Adrenal gland (tissue), 12 donors: ENCODE measurements around the gene TINCR. TPM values are rescaled to one million over a fixed set of nuclear protein-coding genes. Genes with fewer than 3 reads are reported as not detected.
"Not testable (repeated sequence)": the region's sequence is repeated elsewhere in the genome, so short reads cannot be mapped to it uniquely, and the experiment has no call there.

Experiments
- DNase-seq, 7 donors: peaks; one replicate each; pipeline ENCODE4 v3.0.0-alpha.2; 2019 to 2020
- H3K27ac ChIP-seq, 5 donors: fragments of 200-600 bp; sonication (generic) in 4 of 5; 1 replicate in 3 of 5; 2 replicates in 2 of 5; pipeline versions ENCODE4 v1.5.1 to v1.8.0; 2016 to 2020; ENCODE audit warnings: mild to moderate bottlenecking in 1 of 5
- H3K27me3 ChIP-seq: fragments of 200-600 bp; 2 replicates; pipeline ENCODE4 v1.8.0; 2021
- H3K36me3 ChIP-seq, 2 donors: fragments of 200-600 bp; replicated peaks in 1 of 2; 1 replicate in 1 of 2; 2 replicates in 1 of 2; pipeline versions ENCODE4 v1.5.1 to v1.8.0; 2018 to 2022
- H3K4me1 ChIP-seq, 2 donors: fragments of 200-600 bp; replicated peaks in 1 of 2; 1 replicate in 1 of 2; 2 replicates in 1 of 2; pipeline versions ENCODE4 v1.5.1 to v1.8.0; 2018 to 2021
- H3K4me3 ChIP-seq, 4 donors: fragments of 200-600 bp; sonication (generic) in 3 of 4; one replicate each; pipeline ENCODE4 v1.5.1; 2016 to 2018
- H3K9me3 ChIP-seq, 3 donors: fragments of 200-600 bp; sonication (generic) in 1 of 3; replicated peaks in 1 of 3; 1 replicate in 2 of 3; 2 replicates in 1 of 3; pipeline versions ENCODE4 v1.5.1 to v1.8.0; 2016 to 2021
- POLR2A ChIP-seq, 2 donors: fragments of 450-650 bp; IDR thresholded peaks; one replicate each; pipeline ENCODE4 v1.6.1; 2017; ENCODE audit warnings: antibody characterized with exemption in 2 of 2, mild to moderate bottlenecking in 2 of 2, moderate library complexity in 1 of 2
- WGBS, 4 donors: extraction: QIAGEN DNeasy Blood & Tissue Kit in 2 of 4; methylation state at CpG; one replicate each; pipeline versions ENCODE4 v1.1.5 to v1.1.7; 2013 to 2017; 5-methylcytosine and 5-hydroxymethylcytosine counted together
- intact Hi-C, 2 donors: fragments of 100-400 bp; cut with DNase I; formaldehyde crosslinking; loops; one replicate each; pipeline versions ENCODE4 v1.14.1 to v1.15.0; 2022 to 2023
- polyA plus RNA-seq, 3 donors: library from polyadenylated mRNA; stranded (reverse); fragments of 200-250 nt in 2 of 3; fragments of 350-450 nt in 1 of 3; fragmentation: Illumina TruSeq in 1 of 3; extraction: RNeasy Lipid Tissue Mini Kit (QIAGEN cat#74804) in 1 of 3; gene quantifications; one replicate each; pipeline ENCODE4 v1.2.3, GENCODE V29; 2013 to 2014
- total RNA-seq, 9 donors: library from RNA; depleted of rRNA in 4 of 9; stranded (reverse); fragments of >200 nt in 4 of 9; fragments of 120-200 nt in 1 of 9; fragmentation: NEBNext Ultra II Directional in 1 of 9; extraction: Animal tissue kit (Norgen Biotek cat#: 25700) in 1 of 9; gene quantifications; one replicate each; pipeline versions ENCODE4 v1.1.0 to v1.2.4, GENCODE V29; 2013 to 2023
- TF ChIP-seq, protein P1 (sequence below), 6 experiments: fragments of 450-650 bp in 4 of 6; fragments of 200-600 bp in 2 of 6; sonication (generic) in 1 of 6; IDR thresholded peaks; 1 replicate in 5 of 6; 2 replicates in 1 of 6; pipeline versions ENCODE4 v1.5.1 to v1.8.0; 2016 to 2021; ENCODE audit warnings: antibody characterized with exemption in 6 of 6, mild to moderate bottlenecking in 2 of 6, moderate library complexity in 1 of 6
- donor health status: healthy with polysubstance abuse.
- donor health status: Bipolar disorder and iron deficiency.
- donor health status: DM: yes; HTN: yes; CAD: no.
- donor health status: DM: no; HTN: no; CAD: no.
- donor health status: DM: no; HTN: no; CAD: no.
- donor health status: DM: yes; HTN: yes; CAD: no.

Gene TINCR
- total and polyA plus RNA-seq, 12 donors: 0.22 to 3.0 (median 0.77) TPM; not detected in 3

DNA sequence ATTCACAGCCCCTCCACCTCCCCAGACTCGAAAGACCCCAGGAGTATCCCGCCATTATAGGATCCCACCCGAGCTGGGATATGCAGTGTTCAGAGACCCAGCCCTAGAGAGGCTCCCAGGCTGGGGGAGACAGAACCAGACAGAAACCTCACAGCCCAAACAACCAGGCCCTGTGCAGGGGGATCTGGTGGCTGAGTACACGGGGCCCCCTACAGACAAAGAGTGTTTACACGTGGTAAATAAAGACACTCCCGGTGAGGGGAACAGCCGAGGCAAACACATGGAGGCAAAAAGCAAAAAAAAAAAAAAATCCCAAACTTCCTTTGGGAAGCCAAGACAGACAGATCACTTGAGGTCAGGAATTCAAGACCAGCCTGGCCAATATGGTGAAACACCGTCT is 25.1 kb downstream of the TINCR start:
- WGBS, 4 donors: 54 to 62% (median 58%) methylated on average over 8 of the region's 8 CpGs
- TF ChIP-seq POLR2A (IDR thresholded peaks at IDR 0.05): no peak
- TF ChIP-seq, protein P1, sequence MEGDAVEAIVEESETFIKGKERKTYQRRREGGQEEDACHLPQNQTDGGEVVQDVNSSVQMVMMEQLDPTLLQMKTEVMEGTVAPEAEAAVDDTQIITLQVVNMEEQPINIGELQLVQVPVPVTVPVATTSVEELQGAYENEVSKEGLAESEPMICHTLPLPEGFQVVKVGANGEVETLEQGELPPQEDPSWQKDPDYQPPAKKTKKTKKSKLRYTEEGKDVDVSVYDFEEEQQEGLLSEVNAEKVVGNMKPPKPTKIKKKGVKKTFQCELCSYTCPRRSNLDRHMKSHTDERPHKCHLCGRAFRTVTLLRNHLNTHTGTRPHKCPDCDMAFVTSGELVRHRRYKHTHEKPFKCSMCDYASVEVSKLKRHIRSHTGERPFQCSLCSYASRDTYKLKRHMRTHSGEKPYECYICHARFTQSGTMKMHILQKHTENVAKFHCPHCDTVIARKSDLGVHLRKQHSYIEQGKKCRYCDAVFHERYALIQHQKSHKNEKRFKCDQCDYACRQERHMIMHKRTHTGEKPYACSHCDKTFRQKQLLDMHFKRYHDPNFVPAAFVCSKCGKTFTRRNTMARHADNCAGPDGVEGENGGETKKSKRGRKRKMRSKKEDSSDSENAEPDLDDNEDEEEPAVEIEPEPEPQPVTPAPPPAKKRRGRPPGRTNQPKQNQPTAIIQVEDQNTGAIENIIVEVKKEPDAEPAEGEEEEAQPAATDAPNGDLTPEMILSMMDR (IDR thresholded peaks at IDR 0.05): no peak
- Histone ChIP-seq H3K4me3 (no peak overlapping the region), H3K27me3 (no peaks in the 10 kb centered on the region), H3K27ac (no peak overlapping the region), H3K4me1 (peaks cover 3 to 10% of the 10 kb centered on the region in 2 donors), H3K36me3 (no peaks in the 10 kb centered on the region), H3K9me3 (no peaks in the 10 kb centered on the region)
- DNase-seq: no peak
- intact Hi-C loops: no loop called here

DNA sequence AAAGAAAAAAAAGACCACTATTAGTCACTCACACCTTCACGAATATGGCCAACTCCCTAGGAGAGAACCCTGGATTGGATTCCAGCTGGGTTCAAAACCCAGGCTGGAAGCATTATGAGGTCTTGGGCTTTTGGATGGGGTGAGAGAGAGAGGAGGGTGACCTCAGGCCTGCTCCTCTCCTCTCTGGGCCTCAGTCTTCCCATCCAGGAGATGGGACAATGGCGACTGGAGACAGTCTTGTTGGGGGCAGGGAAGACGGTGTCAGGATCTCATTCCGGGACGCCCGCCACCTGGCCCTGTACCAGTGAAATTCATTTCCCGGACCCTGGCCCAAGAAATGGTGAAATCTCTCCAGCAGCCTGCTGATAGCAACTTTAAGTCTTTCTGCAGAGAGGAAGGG is 26.3 kb downstream of the TINCR start:
- TF ChIP-seq, protein P1 (IDR thresholded peaks at IDR 0.05): no peak
- TF ChIP-seq POLR2A (IDR thresholded peaks at IDR 0.05): no peak
- no peaks in the 10 kb centered on the region for H3K36me3 ChIP-seq
- H3K27me3 ChIP-seq: no peaks in the 10 kb centered on the region
- peaks cover 3 to 14% of the 10 kb centered on the region in 2 donors for H3K4me1 ChIP-seq
- no peak overlapping the region for H3K4me3 ChIP-seq
- no peak overlapping the region for H3K27ac ChIP-seq
- no peak for DNase-seq
- intact Hi-C loops: no loop called here
- H3K9me3 ChIP-seq: no peaks in the 10 kb centered on the region
- WGBS, 4 donors: 69 to 82% (median 78%) methylated on average over 2 to 7 of the region's 7 CpGs

DNA sequence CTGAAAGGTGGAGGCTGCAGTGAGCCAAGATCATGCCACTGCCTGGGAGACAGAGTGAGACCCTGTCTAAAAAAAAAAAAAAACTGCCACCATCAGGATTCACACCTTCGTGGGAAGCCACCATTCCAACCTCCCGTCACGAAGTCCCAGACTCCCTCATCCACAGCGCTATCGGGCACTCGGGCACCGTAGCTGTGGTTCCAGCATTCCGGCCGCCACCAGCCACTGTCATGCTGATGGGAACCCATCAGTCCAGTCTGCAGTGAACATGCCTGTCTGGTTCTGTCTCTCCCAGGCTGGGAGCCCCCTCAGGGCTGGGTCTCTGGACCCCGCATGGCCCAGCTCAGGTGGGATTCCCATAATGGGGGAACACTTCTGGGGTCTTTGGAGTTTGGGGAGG is 27.5 kb downstream of the TINCR start:
- no peak overlapping the region for H3K4me3 ChIP-seq
- TF ChIP-seq, protein P1 (IDR thresholded peaks at IDR 0.05): no peak
- TF ChIP-seq POLR2A (IDR thresholded peaks at IDR 0.05): no peak
- intact Hi-C loops: no loop called here
- no peak for DNase-seq
- H3K27ac ChIP-seq: no peak overlapping the region
- H3K4me1 ChIP-seq: peaks cover 3 to 20% of the 10 kb centered on the region in 2 donors
- 92 to 97% (median 94%) methylated on average over 8 to 10 of the region's 10 CpGs for WGBS, 4 donors
- no peaks in the 10 kb centered on the region for H3K27me3 ChIP-seq
- H3K9me3 ChIP-seq: peaks cover 0 to under 1% (median 0%) of the 10 kb centered on the region in 3 donors
- H3K36me3 ChIP-seq: no peaks in the 10 kb centered on the region

DNA sequence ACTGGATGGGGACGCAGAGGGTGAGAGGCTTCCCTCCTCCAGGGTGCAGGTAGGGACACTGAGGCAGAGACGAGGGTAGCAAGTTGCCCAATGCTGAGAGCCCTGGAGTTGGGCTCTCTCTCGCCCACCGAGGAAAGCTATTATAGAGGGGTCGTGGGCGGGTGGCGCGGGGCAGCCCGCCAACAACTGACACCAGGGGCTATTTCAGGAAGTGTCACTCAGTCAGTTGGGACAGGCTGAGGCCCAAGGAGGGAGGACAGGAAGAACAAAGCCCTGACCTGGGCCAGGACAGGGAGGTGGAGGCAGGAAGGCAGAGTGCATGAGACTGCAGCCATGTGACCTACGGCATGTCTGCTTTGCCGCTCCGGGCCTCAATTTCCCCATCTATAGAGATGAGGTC is 29.9 kb downstream of the TINCR start:
- Histone ChIP-seq H3K36me3 (no peaks in the 10 kb centered on the region), H3K27ac (no peak overlapping the region), H3K27me3 (no peaks in the 10 kb centered on the region), H3K9me3 (peaks cover 0 to 8% (median 0%) of the 10 kb centered on the region in 3 donors), H3K4me1 (peaks cover 3 to 20% of the 10 kb centered on the region in 2 donors), H3K4me3 (no peak overlapping the region)
- no peak for TF ChIP-seq POLR2A (IDR thresholded peaks at IDR 0.05)
- TF ChIP-seq, protein P1 (IDR thresholded peaks at IDR 0.05): no peak
- no peak for DNase-seq
- WGBS, 4 donors: 70 to 87% (median 81%) methylated on average over 3 to 12 of the region's 12 CpGs
- intact Hi-C loops: no loop called here

DNA sequence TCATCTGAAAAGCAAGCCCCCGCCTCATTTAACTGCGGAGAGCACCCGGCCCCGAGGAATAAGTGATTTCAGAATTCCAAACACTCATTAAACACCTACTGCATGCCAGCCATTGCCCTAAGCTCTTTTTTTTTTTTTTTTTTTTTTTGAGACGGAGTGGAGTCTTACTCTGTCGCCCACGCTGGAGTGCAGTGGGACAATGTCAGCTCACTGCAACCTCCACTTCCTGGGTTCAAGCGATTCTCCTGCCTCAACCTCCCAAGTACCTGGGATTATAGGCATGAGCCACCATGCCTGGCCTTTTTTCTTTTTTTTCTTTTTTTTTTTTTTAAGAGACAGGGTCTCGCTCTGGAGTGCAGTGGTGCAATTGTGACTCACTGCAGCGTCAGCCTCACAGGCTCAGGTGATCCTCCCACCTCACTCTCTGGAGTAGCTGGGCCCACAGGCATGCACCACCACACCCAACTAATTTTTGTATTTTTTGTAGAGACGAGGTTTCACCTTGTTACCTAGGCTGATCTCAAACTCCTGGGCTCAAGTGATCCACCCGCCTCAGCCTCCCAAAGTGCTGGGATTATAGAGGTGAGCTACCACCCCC is 30.7 kb downstream of the TINCR start:
- H3K36me3 ChIP-seq, DNase-seq, intact Hi-C loops, H3K27me3 ChIP-seq, H3K9me3 ChIP-seq, H3K27ac ChIP-seq, H3K4me3 ChIP-seq: not testable (repeated sequence)
- H3K4me1 ChIP-seq: peaks cover 3 to 20% of the 10 kb centered on the region in 2 donors
- 59 to 75% (median 68%) methylated on average over 11 to 12 of the region's 12 CpGs for WGBS, 4 donors
